GM13977 (cell line): ENCODE results near the gene ERICH6B.

Source experiments
- DNase-seq: peaks from one replicate; pipeline ENCODE4 v3.0.0; 2012; ENCODE audit warnings: low spot score
- CTCF ChIP-seq: IDR thresholded peaks from 2 replicates; pipeline ENCODE4 v1.5.1; 2012; ENCODE audit warnings: mild to moderate bottlenecking, control low read depth; ENCODE audit not compliant: insufficient read depth; ENCODE audit errors: extremely low read depth, missing control alignments
- in situ Hi-C: fragments of 300-500 bp; cut with MboI; formaldehyde crosslinking; loops from one replicate; pipeline ENCODE4 v1.12.0; 2022; ENCODE audit warnings: low sequenced_read_pairs, low pct_unique_long_range_greater_than_20kb, mixed read lengths, inconsistent platforms; ENCODE audit not compliant: unreplicated experiment

ERICH6B gene

GRCh38 chr13:45630791-45631190 is 15.3 kb upstream of the ERICH6B start:
- in situ Hi-C loops: no loop called here
- DNase-seq: no peak
- TF ChIP-seq CTCF: no peak

GRCh38 chr13:45629940-45630339 is 14.4 kb upstream of the ERICH6B start:
- no peak for TF ChIP-seq CTCF
- in situ Hi-C loops: no loop called here
- DNase-seq: no peak

GRCh38 chr13:45628094-45628493 is 12.6 kb upstream of the ERICH6B start:
- TF ChIP-seq CTCF: no peak
- in situ Hi-C loops: no loop called here
- no peak for DNase-seq

- DNase-seq: no peak
- in situ Hi-C loops: no loop called here
- no peak for TF ChIP-seq CTCF
Observed at GRCh38 chr13:45627656-45628055, 12.1 kb upstream of the ERICH6B start.

GRCh38 chr13:45626731-45627374 is 11.3 kb upstream of the ERICH6B start:
- in situ Hi-C loops: no loop called here
- no peak for TF ChIP-seq CTCF
- DNase-seq: no peak

GRCh38 chr13:45623516-45624090 is 8.1 kb upstream of the ERICH6B start:
- DNase-seq: peak; percentile 45
- in situ Hi-C loops: loop anchor here (5.0 kb wide), 1 partner anchor 94 kb away; no protein-coding TSS in a partner anchor
- TF ChIP-seq CTCF: peak; percentile 60
